Astrocyte of the cerebellum (primary cell): Measurements from ENCODE around the gene GADD45A.

Experiments
- DNase-seq: peaks from one replicate; pipeline ENCODE4 v3.0.0-alpha.2; 2011; ENCODE audit warnings: low read depth
- H3K4me3 ChIP-seq: 2 replicates; pipeline ENCODE4 v1.5.1; 2011; ENCODE audit warnings: mild to moderate bottlenecking, low read depth, low read length, moderate library complexity
- CTCF ChIP-seq: IDR thresholded peaks from 2 replicates; pipeline ENCODE4 v1.5.1; 2012; ENCODE audit warnings: low read length, low read depth, moderate library complexity, mild to moderate bottlenecking; ENCODE audit errors: missing control alignments
- in situ Hi-C: cut with HindIII; loops from 2 replicates; pipeline ENCODE4 v1.10.0; 2017; ENCODE audit warnings: low sequenced_read_pairs

Gene GADD45A

GRCh38 chr1:67682659-67683197, 2.3 kb upstream of the GADD45A start:
- no peak overlapping the region for H3K4me3 ChIP-seq
- TF ChIP-seq CTCF: no peak
- DNase-seq: peak; percentile 31
- in situ Hi-C loops: loop anchor here (25.0 kb wide), 1 partner anchor 145 kb away; no protein-coding TSS in a partner anchor

- in situ Hi-C loops: loop anchor here (25.0 kb wide), 1 partner anchor 146 kb away; no protein-coding TSS in a partner anchor
- TF ChIP-seq CTCF: no peak
- no peak overlapping the region for H3K4me3 ChIP-seq
- peak; percentile 62 for DNase-seq
Observed at GRCh38 chr1:67683316-67683715, 1.7 kb upstream of the GADD45A start.

- in situ Hi-C loops: loop anchor here (25.0 kb wide), 1 partner anchor 147 kb away; no protein-coding TSS in a partner anchor
- DNase-seq: no peak
- H3K4me3 ChIP-seq: peak overlapping the region; percentile 94
- TF ChIP-seq CTCF: no peak
Observed at GRCh38 chr1:67683766-67684525, 1.1 kb upstream of the GADD45A start.

GRCh38 chr1:67684526-67685066, 405 bp upstream of the GADD45A start:
- DNase-seq: no peak
- in situ Hi-C loops: loop anchor here (25.0 kb wide), 1 partner anchor 147 kb away; no protein-coding TSS in a partner anchor
- H3K4me3 ChIP-seq: peak overlapping the region; percentile 94
- no peak for TF ChIP-seq CTCF

GRCh38 chr1:67685558-67686266, 711 bp downstream of the GADD45A start:
- in situ Hi-C loops: loop anchor here (25.0 kb wide), 1 partner anchor 148 kb away; no protein-coding TSS in a partner anchor
- no peak for DNase-seq
- H3K4me3 ChIP-seq: peak overlapping the region; percentile 94
- no peak for TF ChIP-seq CTCF
